H1 (cell line): ENCODE data around the gene COL4A3. TPM values are rescaled to one million over a fixed set of nuclear protein-coding genes. Genes with fewer than 3 reads are reported as not detected.

Source experiments
- BCL11A ChIP-seq, 2 experiments: IDR thresholded peaks; one replicate each; pipeline ENCODE4 v1.6.1; 2011; ENCODE audit warnings: low read depth in 2 of 2, low read length in 2 of 2, mild to moderate bottlenecking in 2 of 2
- EZH2 ChIP-seq: fragments of 200-600 bp; sonication (generic); IDR thresholded peaks from 2 replicates; pipeline ENCODE4 v1.7.1; 2012; ENCODE audit warnings: low read depth, mild to moderate bottlenecking, moderate library complexity, low read length, inconsistent platforms; ENCODE audit not compliant: severe bottlenecking
- RNF2 ChIP-seq: fragments of 200-900, 300-1000 bp; sonication (generic); IDR thresholded peaks from 2 replicates; pipeline ENCODE4 v1.7.1; 2016; ENCODE audit warnings: borderline replicate concordance, low read depth, mild to moderate bottlenecking, antibody characterized with exemption, low read length; ENCODE audit not compliant: poor library complexity, severe bottlenecking; ENCODE audit errors: missing control alignments
- SIRT6 ChIP-seq: IDR thresholded peaks from one replicate; pipeline ENCODE4 v1.7.1; 2012; ENCODE audit warnings: low read length, inconsistent platforms
- SP4 ChIP-seq: IDR thresholded peaks from 2 replicates; pipeline ENCODE4 v1.6.1; 2012; ENCODE audit warnings: low read length, inconsistent platforms
- ZNF274 ChIP-seq: IDR thresholded peaks from 2 replicates; pipeline ENCODE4 v1.7.0; 2012; ENCODE audit warnings: low read length, borderline replicate concordance; ENCODE audit errors: extremely low read depth
- polyA plus RNA-seq, 7 experiments: library from polyadenylated mRNA; depleted of rRNA in 3 of 7; stranded (reverse) in 5 of 7; unstranded in 2 of 7; fragments of >200 nt in 5 of 7; fragments of 200-250 nt in 2 of 7; gene quantifications; 1 replicate in 5 of 7; 2 replicates in 1 of 7; 4 replicates in 1 of 7; pipeline versions ENCODE4 v1.2.1 to v1.2.3, GENCODE V29; 2011 to 2013; ENCODE audit warnings: missing spikeins in 2 of 7, mixed read lengths in 2 of 7
- total RNA-seq: library from RNA; stranded (reverse); fragmentation: NEBNext Ultra II Directional; extraction: Animal tissue kit (Norgen Biotek cat#: 25700); gene quantifications from 2 replicates; pipeline ENCODE4 v1.2.1, GENCODE V29; 2021

Gene COL4A3
- total and polyA plus RNA-seq, 2 of the 8 experiments (the other 6 are each of a cell fraction or from before 2014, with no cell fraction given): 0.12 to 0.17 TPM

GRCh38 chr2:227360351-227360750, 195.9 kb downstream of the COL4A3 start (continued):
- TF ChIP-seq ZNF274: no peak
- no peak for TF ChIP-seq EZH2
- TF ChIP-seq BCL11A (IDR thresholded peaks at IDR 0.05; ENCODE audit: low read depth in 2 of 2, low read length in 2 of 2): no peak
- no peak for TF ChIP-seq SIRT6
- TF ChIP-seq SP4: no peak
- TF ChIP-seq RNF2: no peak
- TF ChIP-seq, all 59 proteins: peak for 0
